DOHH2 (cell line): ENCODE measurements around the gene SPOUT1.

Source experiments
- EZH2phosphoT487 ChIP-seq: fragments of 200-600 bp; sonication (generic); IDR thresholded peaks from 2 replicates; pipeline ENCODE4 v1.6.1; 2017; ENCODE audit warnings: borderline replicate concordance, mild to moderate bottlenecking, antibody characterized with exemption, low read length, moderate library complexity, mixed read lengths
- TF ChIP-seq, protein P1 (sequence below): fragments of 200-600 bp; sonication (generic); IDR thresholded peaks from one replicate; pipeline ENCODE4 v1.5.1; 2014; ENCODE audit warnings: antibody characterized with exemption, mild to moderate bottlenecking, low read depth, low read length; ENCODE audit not compliant: poor library complexity, severe bottlenecking

GRCh38 chr9:128807827-128808226 is 21.8 kb downstream of the SPOUT1 start:
- TF ChIP-seq, protein P1, sequence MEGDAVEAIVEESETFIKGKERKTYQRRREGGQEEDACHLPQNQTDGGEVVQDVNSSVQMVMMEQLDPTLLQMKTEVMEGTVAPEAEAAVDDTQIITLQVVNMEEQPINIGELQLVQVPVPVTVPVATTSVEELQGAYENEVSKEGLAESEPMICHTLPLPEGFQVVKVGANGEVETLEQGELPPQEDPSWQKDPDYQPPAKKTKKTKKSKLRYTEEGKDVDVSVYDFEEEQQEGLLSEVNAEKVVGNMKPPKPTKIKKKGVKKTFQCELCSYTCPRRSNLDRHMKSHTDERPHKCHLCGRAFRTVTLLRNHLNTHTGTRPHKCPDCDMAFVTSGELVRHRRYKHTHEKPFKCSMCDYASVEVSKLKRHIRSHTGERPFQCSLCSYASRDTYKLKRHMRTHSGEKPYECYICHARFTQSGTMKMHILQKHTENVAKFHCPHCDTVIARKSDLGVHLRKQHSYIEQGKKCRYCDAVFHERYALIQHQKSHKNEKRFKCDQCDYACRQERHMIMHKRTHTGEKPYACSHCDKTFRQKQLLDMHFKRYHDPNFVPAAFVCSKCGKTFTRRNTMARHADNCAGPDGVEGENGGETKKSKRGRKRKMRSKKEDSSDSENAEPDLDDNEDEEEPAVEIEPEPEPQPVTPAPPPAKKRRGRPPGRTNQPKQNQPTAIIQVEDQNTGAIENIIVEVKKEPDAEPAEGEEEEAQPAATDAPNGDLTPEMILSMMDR: no peak
- TF ChIP-seq EZH2phosphoT487: no peak
